CD14-positive monocyte (primary cell): ENCODE measurements around the gene ETS1. TPM values are rescaled to one million over a fixed set of nuclear protein-coding genes. Genes with fewer than 3 reads are reported as not detected.

Source experiments
- DNase-seq, 3 donors: peaks; one replicate each; pipeline ENCODE4 v3.0.0-alpha.2; 2011 to 2022
- H2AFZ ChIP-seq: 2 replicates; pipeline ENCODE4 v1.6.0; 2012; ENCODE audit warnings: mild to moderate bottlenecking, low read depth, low read length, inconsistent platforms; ENCODE audit not compliant: insufficient read depth, poor library complexity, severe bottlenecking
- H3K27ac ChIP-seq, 2 donors: 1 replicate in 1 of 2; 2 replicates in 1 of 2; pipeline ENCODE4 v1.5.1; 2012 to 2013; ENCODE audit warnings: low read length in 2 of 2, control low read depth in 1 of 2, inconsistent platforms in 1 of 2, low read depth in 1 of 2, mild to moderate bottlenecking in 1 of 2
- H3K27me3 ChIP-seq, 2 donors: one replicate each; pipeline versions ENCODE4 v1.6.0 to v1.6.1; 2011 to 2013; ENCODE audit warnings: low read length in 2 of 2; ENCODE audit not compliant: control insufficient read depth in 2 of 2, insufficient read depth in 2 of 2
- H3K36me3 ChIP-seq, 2 donors: replicated peaks in 1 of 2; 1 replicate in 1 of 2; 2 replicates in 1 of 2; pipeline versions ENCODE4 v1.5.1 to v1.6.1; 2012 to 2013; ENCODE audit warnings: low read length in 2 of 2, control low read depth in 1 of 2, inconsistent platforms in 1 of 2, mild to moderate bottlenecking in 1 of 2; ENCODE audit not compliant: insufficient read depth in 2 of 2, control insufficient read depth in 1 of 2
- H3K4me1 ChIP-seq, 2 donors: 1 replicate in 1 of 2; 2 replicates in 1 of 2; pipeline versions ENCODE4 v1.5.1 to v1.6.1; 2012 to 2013; ENCODE audit warnings: low read length in 2 of 2, control low read depth in 1 of 2, inconsistent platforms in 1 of 2, mild to moderate bottlenecking in 1 of 2, moderate library complexity in 1 of 2; ENCODE audit not compliant: insufficient read depth in 2 of 2, control insufficient read depth in 1 of 2
- H3K4me2 ChIP-seq: replicated peaks from 2 replicates; pipeline ENCODE3; 2012; ENCODE audit warnings: low read length, moderate library complexity, mild to moderate bottlenecking; ENCODE audit not compliant: poor library complexity, severe bottlenecking; ENCODE audit errors: extremely low read depth
- H3K4me3 ChIP-seq, 3 experiments: fragments of 200-600 bp in 1 of 3; sonication (generic) in 1 of 3; replicated peaks in 1 of 3; 1 replicate in 2 of 3; 2 replicates in 1 of 3; pipeline ENCODE4 v1.5.1; 2011 to 2013; ENCODE audit warnings: low read length in 3 of 3, mild to moderate bottlenecking in 3 of 3, control low read depth in 2 of 3, low read depth in 2 of 3, inconsistent platforms in 1 of 3, moderate library complexity in 1 of 3
- H3K79me2 ChIP-seq: 2 replicates; pipeline ENCODE4 v1.6.0; 2012; ENCODE audit warnings: mild to moderate bottlenecking, control low read depth, inconsistent platforms, low read length, moderate library complexity; ENCODE audit not compliant: insufficient read depth
- H3K9ac ChIP-seq: 2 replicates; pipeline ENCODE4 v1.6.0; 2017; ENCODE audit warnings: low read length, mild to moderate bottlenecking; ENCODE audit not compliant: insufficient read depth, poor library complexity, severe bottlenecking
- H3K9me3 ChIP-seq, 2 donors: replicated peaks in 1 of 2; 1 replicate in 1 of 2; 2 replicates in 1 of 2; pipeline versions ENCODE4 v1.5.1 to v1.6.1; 2012 to 2013; ENCODE audit warnings: low read length in 2 of 2, control low read depth in 1 of 2; ENCODE audit not compliant: control insufficient read depth in 1 of 2, insufficient read depth in 1 of 2
- H4K20me1 ChIP-seq: 2 replicates; pipeline ENCODE4 v1.6.0; 2012; ENCODE audit warnings: mild to moderate bottlenecking, low read length, control low read depth, moderate library complexity; ENCODE audit not compliant: insufficient read depth
- H3K27ac Mint-ChIP-seq, 7 donors: one replicate each; pipeline ENCODE4 v1.8.0; 2020; ENCODE audit warnings: mild to moderate bottlenecking in 7 of 7, mixed read lengths in 7 of 7, moderate library complexity in 6 of 7, inconsistent platforms in 2 of 7
- H3K27me3 Mint-ChIP-seq, 3 donors: one replicate each; pipeline ENCODE4 v1.8.0; 2021 to 2022; ENCODE audit warnings: low read depth in 3 of 3, mild to moderate bottlenecking in 3 of 3, mixed read lengths in 3 of 3, moderate library complexity in 3 of 3, inconsistent platforms in 1 of 3
- H3K36me3 Mint-ChIP-seq, 2 donors: one replicate each; pipeline ENCODE4 v1.8.0; 2020; ENCODE audit warnings: mixed read lengths in 2 of 2, inconsistent platforms in 1 of 2, mild to moderate bottlenecking in 1 of 2
- H3K4me1 Mint-ChIP-seq: one replicate; pipeline ENCODE4 v1.8.0; 2020; ENCODE audit warnings: mild to moderate bottlenecking, mixed read lengths
- H3K4me3 Mint-ChIP-seq, 2 donors: one replicate each; pipeline ENCODE4 v1.8.0; 2020; ENCODE audit warnings: mild to moderate bottlenecking in 2 of 2, mixed read lengths in 2 of 2, moderate library complexity in 1 of 2
- H3K9me3 Mint-ChIP-seq, 7 donors: one replicate each; pipeline ENCODE4 v1.8.0; 2020 to 2022; ENCODE audit warnings: mixed read lengths in 7 of 7, mild to moderate bottlenecking in 6 of 7, moderate library complexity in 6 of 7, inconsistent platforms in 2 of 7
- WGBS: methylation state at CpG from one replicate; pipeline ENCODE4 v1.1.5; 2013; ENCODE audit warnings: missing lambda C conversion rate; ENCODE audit not compliant: insufficient coverage; 5-methylcytosine and 5-hydroxymethylcytosine counted together
- intact Hi-C, 2 donors: fragments of 100-400 bp; cut with micrococcal nuclease; formaldehyde crosslinking; loops; one replicate each; pipeline versions ENCODE4 v1.15.0 to v1.15.1; 2023
- polyA plus RNA-seq, 3 donors: library from polyadenylated mRNA; depleted of rRNA in 1 of 3; unstranded in 2 of 3; stranded (reverse) in 1 of 3; fragments of 300-500 nt in 2 of 3; fragments of >200 nt in 1 of 3; fragmentation: Illumina TruSeq in 2 of 3; gene quantifications; 1 replicate in 2 of 3; 2 replicates in 1 of 3; pipeline ENCODE4 v1.2.3, GENCODE V29; 2012 to 2021
- TF ChIP-seq, protein P1 (sequence below): fragments of 200-600 bp; IDR thresholded peaks from one replicate; pipeline ENCODE4 v1.8.0; 2022; ENCODE audit warnings: antibody characterized with exemption, mild to moderate bottlenecking

Gene ETS1
- polyA plus RNA-seq, 3 donors = 0.67 to 1.6 (median 1.6) TPM

DNA sequence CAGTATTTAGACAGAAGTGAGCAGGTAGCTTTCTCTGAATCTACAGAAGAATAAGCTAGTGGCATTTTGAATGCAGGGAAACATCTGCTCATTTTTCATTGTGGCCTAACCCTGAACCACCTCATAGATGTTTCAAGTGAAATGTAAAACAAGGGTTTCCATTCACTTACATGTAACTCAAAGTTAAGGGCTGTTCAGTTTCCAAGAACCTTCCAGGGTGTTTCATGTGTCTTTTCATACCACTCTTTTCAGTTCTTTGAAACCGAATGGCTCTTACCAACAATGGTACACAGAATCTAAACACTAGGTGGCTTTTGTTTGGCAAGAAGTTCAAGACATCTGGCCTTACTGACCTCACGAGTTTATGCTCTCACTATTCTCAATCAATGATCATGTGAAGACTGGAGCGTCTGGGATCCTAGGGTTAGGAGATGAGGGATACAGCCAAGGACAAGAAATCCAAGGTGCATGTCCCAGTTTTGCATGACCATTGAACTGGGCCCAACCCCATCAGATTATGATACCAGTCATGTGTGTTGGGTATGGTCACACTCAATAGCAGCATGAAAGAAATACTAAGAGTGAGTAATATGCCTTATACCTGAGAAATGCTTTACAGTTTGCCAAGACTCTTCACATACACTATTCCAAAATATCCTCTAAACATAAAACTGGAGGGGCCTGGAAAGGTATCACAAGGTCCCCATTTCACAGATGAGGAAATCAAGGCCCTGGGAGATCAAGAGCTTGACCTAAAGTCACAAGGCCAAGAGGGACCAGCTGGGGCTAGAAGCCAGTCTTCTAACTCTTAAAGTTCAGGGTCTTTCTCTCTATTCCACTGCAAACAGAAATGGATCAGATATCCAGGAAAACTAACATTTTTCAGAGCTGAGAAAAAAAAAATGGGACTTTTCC is 92.7 kb downstream of the ETS1 start:
- Mint-ChIP-seq H3K4me1 (peaks cover 44% of the 10 kb centered on the region), H3K27ac (peak overlapping the region in 1 of 7 donors; percentile 37), H3K4me3 (peak overlapping the region in 1 of 2 donors; percentile 10), H3K27me3 (peaks cover 0 to 2% (median 0%) of the 10 kb centered on the region in 3 donors), H3K9me3 (peaks cover 0 to 2% (median 0%) of the 10 kb centered on the region in 7 donors), H3K36me3 (peaks cover 0 to 3% of the 10 kb centered on the region in 2 donors)
- intact Hi-C loops = no loop called here
- H3K27ac ChIP-seq = no peak overlapping the region
- no peak overlapping the region for H3K4me2 ChIP-seq
- TF ChIP-seq, protein P1, sequence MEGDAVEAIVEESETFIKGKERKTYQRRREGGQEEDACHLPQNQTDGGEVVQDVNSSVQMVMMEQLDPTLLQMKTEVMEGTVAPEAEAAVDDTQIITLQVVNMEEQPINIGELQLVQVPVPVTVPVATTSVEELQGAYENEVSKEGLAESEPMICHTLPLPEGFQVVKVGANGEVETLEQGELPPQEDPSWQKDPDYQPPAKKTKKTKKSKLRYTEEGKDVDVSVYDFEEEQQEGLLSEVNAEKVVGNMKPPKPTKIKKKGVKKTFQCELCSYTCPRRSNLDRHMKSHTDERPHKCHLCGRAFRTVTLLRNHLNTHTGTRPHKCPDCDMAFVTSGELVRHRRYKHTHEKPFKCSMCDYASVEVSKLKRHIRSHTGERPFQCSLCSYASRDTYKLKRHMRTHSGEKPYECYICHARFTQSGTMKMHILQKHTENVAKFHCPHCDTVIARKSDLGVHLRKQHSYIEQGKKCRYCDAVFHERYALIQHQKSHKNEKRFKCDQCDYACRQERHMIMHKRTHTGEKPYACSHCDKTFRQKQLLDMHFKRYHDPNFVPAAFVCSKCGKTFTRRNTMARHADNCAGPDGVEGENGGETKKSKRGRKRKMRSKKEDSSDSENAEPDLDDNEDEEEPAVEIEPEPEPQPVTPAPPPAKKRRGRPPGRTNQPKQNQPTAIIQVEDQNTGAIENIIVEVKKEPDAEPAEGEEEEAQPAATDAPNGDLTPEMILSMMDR = no peak
- no peak overlapping the region for H3K9ac ChIP-seq
- H4K20me1 ChIP-seq = no peaks in the 10 kb centered on the region
- H3K36me3 ChIP-seq = no peaks in the 10 kb centered on the region
- no peaks in the 10 kb centered on the region for H3K9me3 ChIP-seq
- no peak overlapping the region for H3K4me3 ChIP-seq
- no peaks in the 10 kb centered on the region for H3K27me3 ChIP-seq
- H3K79me2 ChIP-seq = no peaks in the 10 kb centered on the region
- no peak for DNase-seq
- H2AFZ ChIP-seq = no peak overlapping the region
- 100% methylated on average over 1 of the region's 3 CpGs for WGBS
- peaks cover 0 to 27% of the 10 kb centered on the region in 2 donors for H3K4me1 ChIP-seq

DNA sequence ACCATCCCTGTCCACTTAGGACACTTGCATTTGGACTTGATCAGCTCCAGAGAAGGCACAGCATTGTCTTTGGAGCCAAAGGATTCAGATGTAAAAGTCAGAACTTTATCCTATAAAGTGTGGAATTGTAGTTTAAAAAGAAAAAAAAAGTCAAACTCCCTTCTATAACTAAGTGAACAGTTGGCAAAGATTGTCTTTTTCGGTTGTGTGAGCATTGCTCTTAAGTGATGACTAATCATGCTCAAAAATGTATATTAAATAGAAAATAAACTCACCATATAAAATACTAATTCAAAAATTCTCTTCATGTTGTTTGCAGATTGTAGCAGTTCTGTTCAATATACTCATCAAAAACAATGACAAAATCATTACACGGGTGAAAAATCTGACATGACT is 93.8 kb downstream of the ETS1 start:
- H3K79me2 ChIP-seq = no peaks in the 10 kb centered on the region
- TF ChIP-seq, protein P1 = no peak
- Mint-ChIP-seq H3K4me3 (no peak overlapping the region), H3K4me1 (peaks cover 47% of the 10 kb centered on the region), H3K27ac (no peak overlapping the region), H3K27me3 (peaks cover 0 to 2% (median 0%) of the 10 kb centered on the region in 3 donors), H3K36me3 (peaks cover 5 to 14% of the 10 kb centered on the region in 2 donors), H3K9me3 (peaks cover 0 to 2% (median 0%) of the 10 kb centered on the region in 7 donors)
- peaks cover 0 to 5% of the 10 kb centered on the region in 2 donors for H3K36me3 ChIP-seq
- peaks cover 0 to 29% of the 10 kb centered on the region in 2 donors for H3K4me1 ChIP-seq
- H3K9ac ChIP-seq = no peak overlapping the region
- intact Hi-C loops = no loop called here
- H2AFZ ChIP-seq = no peak overlapping the region
- no CpG with 5 or more reads among the region's 2 CpGs for WGBS
- H3K9me3 ChIP-seq = no peaks in the 10 kb centered on the region
- no peak for DNase-seq
- H3K4me2 ChIP-seq = no peak overlapping the region
- H4K20me1 ChIP-seq = no peaks in the 10 kb centered on the region
- no peaks in the 10 kb centered on the region for H3K27me3 ChIP-seq
- H3K4me3 ChIP-seq = no peak overlapping the region
- H3K27ac ChIP-seq = no peak overlapping the region
